HepG2 (cell line): ENCODE results near the gene TUBGCP6. TPM values are rescaled to one million over a fixed set of nuclear protein-coding genes. Genes with fewer than 3 reads are reported as not detected.
A peak's percentile ranks its signal among the peaks of the same experiment; 100 is the strongest.
"Not testable (repeated sequence)": the region's sequence is repeated elsewhere in the genome, so short reads cannot be mapped to it uniquely, and the experiment has no call there.

Experiments
- ATAC-seq: fragments of 200-7000 bp; cut with Tn5 transposase; 3 replicates; pipeline ENCODE4 v1.9.1; 2020; ENCODE audit warnings: mild to moderate bottlenecking, moderate library complexity
- BruUV-seq: library from RNA; stranded (reverse); fragments of 400-500 nt; replicated peaks from 2 replicates; lab custom pipeline; 2021; lab: Mats Ljungman, UMichigan
- CTCF ChIA-PET: fragments of 300-600 bp; formaldehyde crosslinking; extraction: SDS; loops from one replicate; lab custom pipeline; 2021; ENCODE audit warnings: low total read pairs, inconsistent platforms, low intra/inter-chr PET ratio; lab: Yijun Ruan, JAX
- POLR2A ChIA-PET: fragments of 350-600 bp; sonication (Branson Sonifier 250); formaldehyde crosslinking; loops from one replicate; lab custom pipeline; 2020; ENCODE audit warnings: antibody characterized with exemption, inconsistent platforms; lab: Yijun Ruan, JAX
- DNase-seq: peaks from one replicate; pipeline ENCODE4 v3.0.0-alpha.2; 2015; ENCODE audit warnings: low spot score
- FAIRE-seq: peaks from 3 replicates; lab custom pipeline; 2011; peaks lifted over from hg19 to GRCh38; lab: Jason Lieb, UNC
- H2AFZ ChIP-seq: one replicate; pipeline ENCODE4 v1.6.1; 2011; ENCODE audit warnings: low read length, inconsistent platforms
- H3K27ac ChIP-seq: fragments of 300-600 bp; 3 replicates; pipeline ENCODE4 v1.8.0; 2011; ENCODE audit warnings: mixed run types, mild to moderate bottlenecking, mixed read lengths, low read length, inconsistent platforms; ENCODE audit not compliant: insufficient read depth; ENCODE audit errors: extremely low read length
- H3K27me3 ChIP-seq, 2 experiments: fragments of 200-600 bp in 1 of 2; 2 replicates in 1 of 2; 3 replicates in 1 of 2; pipeline versions ENCODE4 v1.6.0 to v1.8.0; 2011; ENCODE audit warnings: low read length in 2 of 2, mild to moderate bottlenecking in 2 of 2, moderate library complexity in 2 of 2, inconsistent platforms in 1 of 2; ENCODE audit not compliant: insufficient read depth in 2 of 2, control insufficient read depth in 1 of 2
- H3K36me3 ChIP-seq, 2 experiments: fragments of 200-600 bp in 1 of 2; replicated peaks in 1 of 2; 2 replicates in 1 of 2; 3 replicates in 1 of 2; pipeline versions ENCODE4 v1.5.1 to v1.8.0; 2011; ENCODE audit warnings: low read length in 2 of 2, inconsistent platforms in 1 of 2; ENCODE audit not compliant: insufficient read depth in 2 of 2, control insufficient read depth in 1 of 2
- H3K4me1 ChIP-seq: 2 replicates; pipeline ENCODE4 v1.5.1; 2012; ENCODE audit warnings: low read length, inconsistent platforms; ENCODE audit not compliant: insufficient read depth
- H3K4me2 ChIP-seq: 2 replicates; pipeline ENCODE4 v1.6.0; 2011; ENCODE audit warnings: low read depth, low read length, inconsistent platforms
- H3K4me3 ChIP-seq, 3 experiments: fragments of 200-600 bp in 1 of 3; sonication (generic), shearing (Covaris generic) in 1 of 3; replicated peaks in 1 of 3; 2 replicates each; pipeline ENCODE4 v1.5.1; 2011 to 2016; ENCODE audit warnings: low read length in 3 of 3, inconsistent platforms in 2 of 3, low read depth in 2 of 3, mild to moderate bottlenecking in 2 of 3, control low read depth in 1 of 3, mixed read lengths in 1 of 3; ENCODE audit not compliant: insufficient read depth in 1 of 3
- H3K79me2 ChIP-seq: one replicate; pipeline ENCODE4 v1.6.1; 2011; ENCODE audit warnings: low read length, inconsistent platforms; ENCODE audit not compliant: insufficient read depth
- H3K9ac ChIP-seq: 2 replicates; pipeline ENCODE4 v1.6.0; 2011; ENCODE audit warnings: mild to moderate bottlenecking, low read depth, low read length, inconsistent platforms; ENCODE audit not compliant: insufficient read depth
- H3K9me3 ChIP-seq: 2 replicates; pipeline ENCODE4 v1.5.1; 2012; ENCODE audit warnings: mild to moderate bottlenecking, low read length
- H4K20me1 ChIP-seq: 2 replicates; pipeline ENCODE4 v1.6.0; 2011; ENCODE audit warnings: inconsistent platforms, mild to moderate bottlenecking, low read length, moderate library complexity; ENCODE audit not compliant: insufficient read depth
- CEBPB ChIP-seq: IDR thresholded peaks from 2 replicates; pipeline ENCODE4 v1.6.1; 2011; ENCODE audit warnings: low read depth, low read length, improper control_type of control experiment, borderline replicate concordance
- RBFOX2 ChIP-seq: fragments of 200-400 bp; formaldehyde crosslinking; IDR thresholded peaks from 2 replicates; pipeline ENCODE4 v1.6.1; 2017; ENCODE audit warnings: low read depth, mild to moderate bottlenecking, low read length
- ZNF530 ChIP-seq: sonication (generic); formaldehyde crosslinking; IDR thresholded peaks from 2 replicates; pipeline ENCODE4 v1.5.0; 2020; ENCODE audit warnings: low read depth, mild to moderate bottlenecking, missing genetic modification reagents
- WGBS: methylation state at CpG from one replicate; pipeline ENCODE4 v1.1.6; 2017; ENCODE audit warnings: low lambda C conversion rate; 5-methylcytosine and 5-hydroxymethylcytosine counted together
- in situ Hi-C: cut with HindIII; loops from 2 replicates; pipeline ENCODE4 v1.10.0; 2017; ENCODE audit warnings: low pct_unique_long_range_greater_than_20kb; ENCODE audit not compliant: extremely low pct_ligation_motif_present
- intact Hi-C: fragments of 100-400 bp; cut with micrococcal nuclease; formaldehyde crosslinking; loops from one replicate; pipeline ENCODE4 v1.10.0; 2022; ENCODE audit not compliant: unreplicated experiment
- polyA plus RNA-seq, 8 experiments: library from polyadenylated mRNA; depleted of rRNA in 3 of 8; stranded (reverse) in 7 of 8; unstranded in 1 of 8; fragments of >200 nt; fragmentation: Illumina TruSeq in 4 of 8; extraction: Trizol in 4 of 8; gene quantifications; 2 replicates each; pipeline versions ENCODE4 v1.2.1 to v1.2.3, GENCODE V29; 2011 to 2016; ENCODE audit warnings: low read depth in 4 of 8, missing spikeins in 1 of 8, mixed read lengths in 1 of 8; ENCODE audit not compliant: insufficient read depth in 1 of 8
- total RNA-seq, 5 experiments: library from RNA; depleted of rRNA; stranded (reverse); fragments of >200 nt; fragmentation: Illumina TruSeq; extraction: Trizol; gene quantifications; 2 replicates each; pipeline ENCODE4 v1.2.3, GENCODE V29; 2016; ENCODE audit warnings: low read depth in 1 of 5
- TF ChIP-seq, protein P1 (sequence below): IDR thresholded peaks from 2 replicates; pipeline ENCODE4 v1.6.1; 2018; ENCODE audit warnings: missing genetic modification reagents, mild to moderate bottlenecking, missing compliant biosample characterization

Gene TUBGCP6
- total and polyA plus RNA-seq, 2 of the 13 experiments (the other 11 are each of a cell fraction or from before 2014, with no cell fraction given): 14.6 to 15.7 TPM

DNA sequence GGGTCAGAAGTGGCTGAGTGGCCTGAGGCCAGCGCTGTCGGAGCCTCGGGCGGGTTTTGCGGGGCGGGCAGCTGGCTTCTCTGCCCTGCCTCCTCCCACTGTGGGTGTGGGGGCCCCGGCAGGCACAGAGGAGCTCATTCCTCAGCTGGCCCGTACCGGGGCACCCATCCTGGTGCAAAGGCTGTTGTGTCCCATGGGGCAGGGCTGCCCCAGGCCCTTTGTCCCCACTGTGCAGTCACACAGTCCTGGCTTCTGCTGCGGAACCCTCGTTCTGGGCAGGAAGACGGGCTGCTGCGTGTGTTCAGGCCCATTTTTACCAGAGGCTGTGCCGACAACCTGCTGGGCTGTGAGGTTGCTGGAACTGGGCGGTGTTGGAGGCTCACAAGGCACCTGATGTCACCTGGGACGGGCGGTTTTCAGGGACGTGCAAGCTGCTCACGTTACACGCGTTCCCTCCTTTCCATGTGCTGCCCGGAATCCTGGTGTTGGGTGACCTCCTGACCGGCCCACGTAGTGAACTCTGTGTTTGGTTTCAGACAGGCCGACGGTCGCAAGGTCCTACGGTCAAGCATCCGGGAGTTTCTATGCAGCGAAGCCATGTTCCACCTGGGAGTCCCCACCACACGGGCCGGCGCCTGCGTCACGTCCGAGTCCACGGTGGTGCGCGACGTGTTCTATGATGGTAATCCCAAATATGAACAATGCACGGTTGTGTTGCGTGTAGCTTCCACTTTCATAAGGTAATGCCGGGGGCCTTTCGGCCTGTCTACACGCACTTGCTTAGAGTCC is 38.8 kb downstream of the TUBGCP6 start (continued):
- peak; percentile 69 for TF ChIP-seq RBFOX2
- no peak for TF ChIP-seq ZNF530 (CRISPR knock-in tag)
- TF ChIP-seq, protein P1, sequence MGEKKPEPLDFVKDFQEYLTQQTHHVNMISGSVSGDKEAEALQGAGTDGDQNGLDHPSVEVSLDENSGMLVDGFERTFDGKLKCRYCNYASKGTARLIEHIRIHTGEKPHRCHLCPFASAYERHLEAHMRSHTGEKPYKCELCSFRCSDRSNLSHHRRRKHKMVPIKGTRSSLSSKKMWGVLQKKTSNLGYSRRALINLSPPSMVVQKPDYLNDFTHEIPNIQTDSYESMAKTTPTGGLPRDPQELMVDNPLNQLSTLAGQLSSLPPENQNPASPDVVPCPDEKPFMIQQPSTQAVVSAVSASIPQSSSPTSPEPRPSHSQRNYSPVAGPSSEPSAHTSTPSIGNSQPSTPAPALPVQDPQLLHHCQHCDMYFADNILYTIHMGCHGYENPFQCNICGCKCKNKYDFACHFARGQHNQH (CRISPR knock-in tag): no peak

DNA sequence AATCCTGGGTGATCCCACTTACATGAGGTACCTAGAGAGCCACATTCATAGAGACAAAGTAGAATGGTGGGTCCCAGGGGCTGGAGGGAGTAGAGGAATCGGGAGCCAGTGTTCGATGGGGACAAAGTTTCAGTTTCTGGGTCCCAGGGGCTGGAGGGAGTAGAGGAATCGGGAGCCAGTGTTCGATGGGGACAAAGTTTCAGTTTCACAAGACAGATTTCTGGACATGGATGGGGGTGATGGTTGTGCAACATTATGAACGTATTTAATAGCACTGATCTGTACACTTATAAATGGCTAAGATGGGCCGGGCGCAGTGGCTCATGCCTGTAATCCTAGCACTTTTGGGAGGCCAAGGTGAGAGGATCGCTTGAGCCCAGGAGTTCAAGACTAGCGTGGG is 39.8 kb downstream of the TUBGCP6 start:
- H3K9me3 ChIP-seq, H3K4me2 ChIP-seq, intact Hi-C loops, H3K27me3 ChIP-seq, H3K4me3 ChIP-seq, CTCF ChIA-PET, ATAC-seq, POLR2A ChIA-PET, H2AFZ ChIP-seq, BruUV-seq, H3K9ac ChIP-seq, H3K27ac ChIP-seq, DNase-seq, FAIRE-seq: not testable (repeated sequence)
- in situ Hi-C loops: loop anchor here (5.0 kb wide), 1 partner anchor 58 kb away; no protein-coding TSS in a partner anchor
- Histone ChIP-seq H3K4me1 (peaks cover 38% of the 10 kb centered on the region), H3K79me2 (peaks cover 14% of the 10 kb centered on the region), H4K20me1 (peaks cover 11% of the 10 kb centered on the region), H3K36me3 (peaks cover 0 to 16% of the 10 kb centered on the region in 2 experiments; a peak in 3 of 5 replicates)
- peak; percentile 60; the same call in 1 of the 2 replicates for TF ChIP-seq CEBPB
- WGBS: 88% methylated on average over 9 of the region's 9 CpGs
